Endothelial cell of hepatic sinusoid (primary cell): ENCODE results near the gene TEC.
"Not testable (repeated sequence)": the region's sequence is repeated elsewhere in the genome, so short reads cannot be mapped to it uniquely, and the experiment has no call there.

Experiments used
- in situ Hi-C: cut with HindIII; loops from 2 replicates; pipeline ENCODE4 v1.10.0; 2017; ENCODE audit warnings: low sequenced_read_pairs

TEC gene

DNA sequence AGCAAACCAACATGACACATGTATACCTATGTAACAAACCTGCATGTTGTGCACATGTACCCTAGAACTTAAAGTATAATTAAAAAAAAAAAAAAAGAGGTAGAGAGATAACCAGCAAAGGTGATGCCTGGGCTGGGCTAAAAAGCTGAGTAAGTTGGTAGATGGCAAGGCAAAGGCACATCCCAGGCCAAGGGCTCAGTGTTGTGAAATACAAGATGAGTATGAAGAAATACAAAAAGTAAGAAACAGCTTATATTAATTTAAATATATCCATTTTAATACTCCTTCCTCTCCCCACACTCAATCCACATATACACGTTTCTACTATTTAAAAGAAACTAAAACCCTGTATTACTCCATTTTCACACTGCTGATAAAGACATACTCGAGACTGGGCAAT lies 25.8 kb downstream of the TEC start:
- in situ Hi-C loops = no loop called here

DNA sequence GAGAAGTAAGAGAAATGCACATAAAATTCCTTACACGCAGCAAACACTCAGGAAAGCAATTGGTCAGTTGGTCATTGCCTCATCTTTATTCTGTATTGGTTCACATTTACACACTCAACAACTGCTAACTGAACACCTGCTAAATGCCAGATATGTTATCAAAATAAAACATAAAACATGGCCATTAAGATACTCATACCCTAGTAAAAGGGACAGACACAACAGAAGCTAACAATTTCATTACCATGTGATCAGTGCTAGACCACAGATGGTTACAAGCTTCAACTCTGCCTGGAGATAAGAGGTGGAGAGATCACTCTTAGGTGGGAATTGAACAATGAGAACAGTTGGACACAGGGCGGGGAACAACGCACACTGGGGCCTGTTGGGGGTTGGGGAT lies 26.2 kb downstream of the TEC start:
- in situ Hi-C loops = no loop called here

DNA sequence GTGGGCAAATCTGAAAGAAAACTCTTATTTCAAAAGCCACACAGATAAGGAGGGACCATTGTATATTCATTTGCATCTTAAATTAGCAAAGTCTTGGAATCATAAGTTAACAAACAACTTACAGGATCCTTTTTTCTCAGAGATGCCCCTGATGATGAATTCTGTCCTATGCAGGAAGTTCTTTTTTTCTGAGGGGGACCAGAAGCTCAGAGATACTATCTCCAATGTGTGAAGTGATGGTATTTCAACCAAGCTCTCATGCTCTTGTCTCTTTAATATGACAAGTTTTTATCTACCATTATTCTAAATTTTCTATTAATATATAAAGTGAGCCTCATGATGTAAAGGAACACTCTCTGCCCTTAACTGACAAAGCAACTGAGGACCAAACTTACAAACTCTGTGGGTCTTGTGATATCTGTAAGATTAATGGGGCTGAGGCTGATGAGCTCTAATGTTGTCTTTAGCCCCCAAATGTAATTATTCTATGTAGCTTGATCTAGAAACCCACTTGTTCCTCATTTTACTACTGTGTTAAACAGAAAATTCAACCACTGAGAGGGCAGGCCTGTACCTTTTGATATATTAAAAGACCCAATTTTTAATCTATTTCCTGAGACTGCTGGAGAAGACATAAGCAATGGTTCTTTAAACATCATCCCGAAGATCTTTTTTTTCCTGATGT lies 27.0 kb downstream of the TEC start:
- in situ Hi-C loops = no loop called here

DNA sequence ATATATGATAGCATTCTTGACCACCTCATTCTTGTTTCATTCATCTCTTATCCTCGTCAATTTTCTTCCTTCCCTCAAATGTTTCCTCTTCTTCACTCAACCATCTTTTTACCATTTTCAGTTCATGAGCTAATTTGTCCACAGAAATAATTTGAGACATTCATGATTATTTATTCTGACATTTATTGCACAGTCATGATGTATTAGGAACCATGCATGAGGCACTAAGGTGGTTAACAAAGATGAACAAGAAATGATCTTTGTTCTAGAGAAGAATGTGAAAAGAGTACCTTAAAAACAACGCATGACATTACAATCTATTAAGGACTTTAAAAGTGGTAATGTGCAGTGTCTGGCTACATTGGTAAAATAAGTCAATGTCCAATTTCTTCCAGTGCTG lies 27.9 kb downstream of the TEC start:
- in situ Hi-C loops = no loop called here

DNA sequence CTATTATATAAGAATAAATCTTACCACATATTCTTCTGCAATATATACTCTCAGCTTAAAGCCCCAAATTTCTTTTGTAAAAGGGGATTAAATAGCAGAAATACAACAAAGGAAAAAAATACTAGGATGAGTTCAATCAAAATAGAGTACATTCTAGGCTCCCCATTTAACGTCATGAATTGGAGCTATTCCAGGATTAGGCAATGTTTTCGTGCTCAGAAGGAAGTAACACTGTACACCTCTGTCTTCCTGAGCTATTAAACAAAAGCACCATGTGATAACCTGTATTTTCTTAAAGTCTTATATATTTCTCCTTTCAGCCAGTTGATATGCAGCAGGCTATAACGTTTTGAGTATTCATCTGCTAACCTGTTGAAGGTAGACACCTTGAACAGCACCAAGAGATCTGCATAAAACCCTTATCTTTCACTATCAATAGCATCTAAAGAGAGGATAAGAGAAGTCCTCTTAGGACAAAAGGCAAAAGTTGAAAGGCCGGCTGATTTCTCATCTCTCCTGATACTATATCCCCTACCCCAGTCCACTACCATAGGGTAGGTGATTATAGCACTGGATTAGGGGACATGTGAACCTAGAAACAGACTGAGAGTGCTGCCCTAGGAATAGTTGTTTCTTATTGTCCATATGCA lies 31.5 kb downstream of the TEC start:
- in situ Hi-C loops = no loop called here

DNA sequence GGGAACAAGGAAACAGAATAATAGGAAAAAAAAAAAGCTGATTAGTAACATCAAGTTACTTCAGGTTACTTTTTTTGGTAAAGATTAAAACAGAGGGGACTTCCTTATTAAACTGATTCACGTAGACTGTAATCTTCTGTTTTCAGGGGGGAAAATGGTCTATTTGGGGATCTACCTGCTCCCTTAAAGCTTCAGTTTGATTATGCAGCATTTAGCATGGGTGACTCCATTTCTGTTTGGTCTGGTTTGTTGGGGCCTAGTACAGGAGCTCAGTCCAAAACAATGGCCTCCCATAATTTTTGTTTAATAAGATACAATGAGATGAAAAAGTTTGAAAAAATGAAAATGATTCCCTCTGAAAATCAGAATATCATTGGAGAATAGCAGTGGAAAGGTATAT lies 34.6 kb downstream of the TEC start:
- in situ Hi-C loops = no loop called here

DNA sequence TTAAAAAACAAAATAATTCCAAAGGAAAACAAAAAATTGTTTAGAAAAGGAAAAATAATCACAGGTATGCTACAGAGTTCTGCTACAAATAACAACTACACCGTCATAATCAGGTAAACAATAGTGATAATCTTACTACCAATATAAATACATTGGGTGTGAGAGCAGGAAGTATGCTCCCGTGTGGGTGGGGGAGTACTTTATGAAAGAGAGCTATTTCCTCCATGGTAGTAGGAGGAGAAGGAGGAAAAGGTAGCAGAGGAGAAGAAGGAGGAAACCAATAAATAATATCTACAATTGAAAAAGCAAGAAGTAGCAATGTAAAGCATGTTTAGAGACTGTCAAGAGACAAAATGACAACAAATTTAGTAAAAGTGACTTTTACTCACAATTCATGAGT lies 35.1 kb downstream of the TEC start:
- in situ Hi-C loops = no loop called here

DNA sequence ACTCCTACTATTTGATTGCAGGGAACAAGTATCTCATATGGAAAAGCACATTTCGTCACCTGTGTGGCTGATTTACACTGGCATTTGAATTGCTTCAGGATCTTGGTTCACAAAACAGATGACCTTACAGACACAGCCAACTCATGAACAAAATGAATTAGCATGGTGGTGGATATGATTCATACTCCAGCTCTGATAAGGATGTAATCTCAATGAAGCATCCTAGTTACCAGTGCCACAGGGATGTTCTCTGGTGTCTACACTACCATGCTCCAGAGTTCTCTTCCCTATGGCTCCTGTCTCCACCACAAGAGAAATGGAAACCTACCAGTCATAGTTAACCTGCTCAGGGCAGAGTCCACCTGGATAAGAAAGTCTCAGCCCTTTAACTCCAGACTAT lies 40.7 kb downstream of the TEC start:
- in situ Hi-C loops = no loop called here

DNA sequence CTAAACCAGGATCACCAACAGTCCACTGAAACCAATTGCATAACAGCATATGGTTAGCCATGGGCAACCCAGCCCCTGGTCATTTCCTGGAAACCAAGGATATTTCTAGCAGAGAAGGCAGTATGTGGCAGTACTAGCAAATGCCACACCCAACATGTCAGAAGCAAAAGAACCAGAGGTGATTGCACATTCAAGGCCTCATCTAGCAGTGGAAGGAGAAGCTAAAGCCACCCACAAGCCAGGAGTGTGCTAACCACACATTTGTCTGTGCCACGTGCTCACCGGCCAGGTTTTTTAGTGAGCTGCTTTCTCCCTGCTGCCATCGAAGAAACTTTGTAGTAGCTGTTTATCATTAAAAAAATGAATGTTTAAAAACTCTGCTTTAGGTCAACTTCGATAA lies 42.0 kb downstream of the TEC start:
- in situ Hi-C loops = no loop called here

DNA sequence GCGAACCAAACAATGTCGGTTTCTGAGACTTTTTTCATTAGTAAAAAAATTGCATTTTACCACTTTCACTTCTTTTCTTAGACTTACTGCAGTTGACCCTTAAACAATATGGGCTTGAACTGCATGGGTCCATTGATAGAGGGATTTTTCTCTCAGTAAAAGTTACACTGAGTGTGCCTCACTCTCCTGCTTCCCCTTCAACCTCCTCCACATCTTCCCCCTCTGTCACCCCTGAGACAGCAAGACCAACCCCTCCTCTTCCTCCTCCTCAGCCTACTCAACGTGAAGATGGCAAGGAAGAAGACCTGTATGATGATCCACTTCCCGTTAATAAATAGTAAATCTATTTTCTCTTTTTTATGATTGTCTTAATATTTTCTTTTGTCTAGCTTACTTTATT lies 43.4 kb downstream of the TEC start:
- in situ Hi-C loops = no loop called here

DNA sequence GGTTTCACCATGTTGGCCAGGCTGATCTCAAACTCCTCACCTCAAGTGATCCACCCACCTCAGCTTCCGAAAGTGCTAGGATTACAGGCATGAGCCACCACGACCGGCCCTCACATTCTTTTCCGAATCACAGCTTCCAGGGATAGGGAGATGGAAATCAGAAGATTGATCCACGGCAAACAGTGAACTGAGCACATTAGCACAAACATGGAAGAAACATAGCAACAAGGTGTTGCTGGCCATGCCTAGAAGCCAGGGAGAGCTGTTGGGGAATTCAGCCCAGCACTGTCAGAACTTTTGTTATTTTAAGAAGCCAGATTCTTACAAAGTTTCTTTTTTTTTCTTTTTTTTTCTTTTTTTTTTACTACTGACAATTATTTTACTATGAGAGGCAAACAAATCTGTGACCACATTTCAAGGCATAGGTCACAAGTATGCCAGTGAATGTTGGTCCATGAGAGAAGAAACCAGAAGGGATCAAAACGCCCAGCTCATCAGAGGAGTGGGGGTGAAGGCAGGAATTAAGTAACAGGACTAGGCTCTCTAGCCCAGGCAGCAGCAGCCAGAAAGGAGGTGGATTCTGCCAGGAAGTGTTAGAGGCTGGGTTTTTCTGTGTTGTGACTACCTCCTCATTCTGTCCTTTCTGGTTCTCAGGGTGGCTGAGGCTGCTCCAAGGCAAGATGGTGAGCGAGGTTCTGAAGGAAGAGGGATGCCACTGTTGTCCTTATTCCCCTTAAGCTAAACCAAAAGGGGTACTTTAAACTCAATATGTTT lies 44.1 kb downstream of the TEC start:
- in situ Hi-C loops = no loop called here

DNA sequence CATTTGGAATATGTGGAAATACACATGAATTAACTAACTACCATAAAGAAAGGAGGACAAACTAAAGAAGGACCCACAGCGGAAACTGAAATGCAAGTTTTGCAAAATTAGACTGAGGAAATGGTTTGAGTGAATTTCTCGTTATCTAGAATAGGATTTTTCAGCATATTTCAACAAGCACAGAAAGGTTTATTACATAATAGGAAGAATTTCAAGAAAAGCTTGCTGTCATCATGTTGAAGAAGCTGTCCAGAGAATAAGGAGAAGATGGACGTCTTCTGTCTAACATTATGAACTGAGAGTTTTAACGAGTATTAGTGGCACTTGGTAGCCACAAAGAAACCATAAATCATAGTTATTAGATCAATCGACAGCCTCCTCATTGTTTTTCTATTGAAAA lies 45.0 kb downstream of the TEC start:
- in situ Hi-C loops = no loop called here

DNA sequence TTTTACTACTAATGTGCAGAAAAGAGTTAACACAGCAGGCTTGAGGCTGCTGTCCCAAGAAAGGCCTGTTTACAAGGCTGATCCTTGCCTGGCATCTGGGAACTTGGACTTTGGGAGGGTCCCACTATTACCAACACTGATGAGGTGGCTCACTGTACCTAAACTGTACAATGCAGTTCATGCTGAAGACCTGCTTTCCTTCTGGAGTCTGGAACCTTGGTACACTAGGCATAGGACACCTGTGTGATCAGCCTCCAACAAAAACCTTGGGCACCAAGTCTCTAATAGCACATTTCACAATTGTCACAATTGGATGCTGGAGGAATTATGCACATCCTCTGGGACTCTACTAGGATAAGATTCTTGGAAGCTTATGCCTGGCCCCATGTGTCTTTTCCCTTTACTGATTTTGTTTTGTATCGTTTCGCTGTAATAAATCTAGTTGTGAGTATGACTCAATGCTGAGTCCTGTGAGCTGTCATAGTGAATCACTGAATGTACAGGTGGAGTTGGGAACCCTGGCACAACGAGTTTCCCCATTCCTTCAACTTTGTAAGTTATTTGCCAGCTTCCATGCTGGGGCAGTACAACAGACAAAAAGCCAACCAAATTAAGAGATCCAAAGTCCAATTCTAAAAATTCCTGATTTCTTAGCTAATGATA lies 45.9 kb downstream of the TEC start:
- in situ Hi-C loops = no loop called here

DNA sequence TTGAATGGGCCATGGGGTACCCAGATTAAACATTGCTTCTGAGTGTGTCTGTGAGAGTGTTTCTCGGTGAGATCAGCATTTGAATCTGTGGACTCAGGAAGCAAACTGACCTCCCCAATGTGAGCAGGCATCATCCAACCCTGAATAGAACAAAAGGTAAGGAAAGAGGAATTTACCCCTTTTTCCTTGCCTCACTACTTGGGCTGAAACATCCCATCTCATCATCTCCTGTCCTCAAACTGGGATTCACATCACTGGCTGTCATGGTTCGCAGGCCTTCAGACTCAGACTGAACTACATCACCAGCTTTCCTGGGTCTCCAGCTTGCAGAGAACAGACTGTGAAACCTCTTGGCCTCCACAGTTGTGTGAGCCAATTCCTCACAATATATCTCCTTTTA lies 47.1 kb downstream of the TEC start:
- in situ Hi-C loops = no loop called here

DNA sequence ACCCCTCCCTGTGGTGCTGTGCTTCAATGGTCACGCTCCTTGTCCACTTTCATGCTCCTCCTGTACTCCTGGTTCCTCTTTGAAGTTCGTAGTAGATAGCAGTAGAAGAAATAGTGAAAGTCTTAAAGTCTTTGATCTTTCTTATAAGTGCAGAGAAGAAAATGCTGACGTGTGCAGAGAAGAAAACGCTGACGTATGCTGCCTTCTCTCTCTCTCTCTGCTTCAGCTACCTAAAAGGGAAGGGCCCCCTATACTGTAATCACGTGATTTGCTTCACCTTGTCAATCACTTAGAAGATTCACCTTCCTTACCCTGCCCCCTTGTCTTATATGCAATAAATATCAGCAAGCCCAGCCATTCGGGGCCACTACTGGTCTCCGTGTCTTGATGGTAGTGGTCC lies 50.2 kb downstream of the TEC start:
- in situ Hi-C loops = not testable (repeated sequence)

DNA sequence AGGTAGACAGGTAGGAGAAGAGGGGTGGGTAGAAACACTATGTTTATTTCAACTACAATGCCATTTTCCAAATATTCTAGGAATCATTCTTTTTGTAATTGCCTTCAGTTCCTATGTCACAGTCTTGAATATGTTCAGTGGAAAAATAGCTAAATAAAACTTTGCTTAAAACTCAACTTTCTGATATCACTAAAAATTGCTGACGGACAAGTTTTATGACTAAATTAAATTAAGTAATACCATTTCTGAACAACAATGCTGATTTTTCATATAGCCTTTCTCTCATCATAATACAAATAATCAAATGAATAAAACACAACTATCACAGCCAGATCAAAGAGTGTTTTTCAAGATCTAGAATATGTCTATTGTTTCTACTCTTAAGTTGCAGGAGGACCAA lies 53.1 kb downstream of the TEC start:
- in situ Hi-C loops = no loop called here

DNA sequence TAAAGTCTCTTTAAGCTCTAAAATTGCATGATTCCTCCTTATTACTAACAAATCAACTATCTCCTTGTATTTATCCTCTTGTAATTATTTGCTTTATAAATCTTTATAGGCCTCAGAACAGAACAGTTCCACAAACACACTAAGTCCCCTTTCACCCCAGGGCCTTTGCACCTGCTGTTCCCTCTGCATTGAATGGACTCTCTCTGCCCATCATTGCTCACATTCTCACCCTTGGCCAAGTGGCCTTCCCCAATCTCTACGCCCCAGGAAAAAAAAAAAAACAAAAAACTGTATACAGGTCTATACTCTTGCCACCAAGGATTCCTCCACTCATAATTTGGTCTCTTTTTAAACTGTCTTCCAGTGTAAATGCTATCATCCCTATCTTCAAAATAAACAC lies 53.7 kb downstream of the TEC start:
- in situ Hi-C loops = no loop called here

DNA sequence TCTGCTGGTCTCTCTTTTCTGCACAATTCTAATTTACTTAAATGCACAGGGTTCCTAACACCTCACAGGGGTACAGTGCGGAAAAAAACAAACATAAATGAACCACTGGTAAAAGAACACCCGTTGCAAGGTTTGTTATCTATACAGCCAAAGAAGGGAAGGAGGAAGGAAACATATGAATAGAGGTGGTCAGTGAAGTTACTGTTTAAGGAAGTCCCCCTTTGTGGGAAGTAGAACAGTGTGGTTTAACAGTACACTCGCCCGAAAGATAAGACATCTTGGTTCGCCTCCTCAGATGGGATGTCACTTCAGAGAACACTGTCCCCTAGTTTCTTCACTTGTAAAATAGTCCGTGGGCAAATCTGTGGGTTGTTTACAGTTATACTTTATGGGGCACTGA lies 57.5 kb downstream of the TEC start:
- in situ Hi-C loops = loop anchor here (5.0 kb wide), 1 partner anchor 50 kb away; no protein-coding TSS in a partner anchor

DNA sequence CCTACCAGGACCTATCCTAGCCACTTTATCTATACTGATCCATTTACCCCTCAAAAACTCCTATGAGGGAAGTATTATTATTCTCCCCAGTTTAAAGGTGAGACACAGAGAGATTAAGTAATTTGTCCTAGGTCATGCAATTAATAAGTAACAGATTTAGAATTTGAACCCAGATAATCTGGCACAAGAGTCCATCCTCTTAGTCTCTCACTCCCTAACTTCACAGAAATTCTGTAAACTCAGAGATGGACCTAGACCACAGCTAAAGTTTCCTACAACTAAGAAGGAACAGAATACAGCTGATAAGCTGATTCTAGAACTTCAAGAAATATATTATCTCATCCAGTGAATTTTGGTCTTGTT lies 58.7 kb downstream of the TEC start:
- in situ Hi-C loops = loop anchor here (5.0 kb wide), 1 partner anchor 49 kb away; no protein-coding TSS in a partner anchor

DNA sequence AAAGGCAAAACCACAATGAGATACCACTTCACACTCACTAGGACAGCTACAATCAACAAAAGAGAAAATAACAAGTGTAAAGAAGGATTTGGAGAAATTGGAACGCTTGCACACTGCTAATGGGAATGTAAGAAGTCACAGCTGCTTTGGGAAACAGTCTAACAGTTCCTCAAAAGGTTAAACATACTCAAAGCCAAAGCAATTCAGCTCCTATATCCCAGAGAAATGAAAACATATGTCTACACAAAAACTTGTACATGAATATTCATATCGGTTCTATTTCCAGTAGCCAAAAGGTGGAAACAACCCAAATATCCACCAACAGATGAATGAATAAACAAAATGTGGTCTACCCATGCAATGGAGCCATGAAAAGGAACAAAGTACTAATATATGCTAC lies 64.0 kb downstream of the TEC start:
- in situ Hi-C loops = no loop called here

DNA sequence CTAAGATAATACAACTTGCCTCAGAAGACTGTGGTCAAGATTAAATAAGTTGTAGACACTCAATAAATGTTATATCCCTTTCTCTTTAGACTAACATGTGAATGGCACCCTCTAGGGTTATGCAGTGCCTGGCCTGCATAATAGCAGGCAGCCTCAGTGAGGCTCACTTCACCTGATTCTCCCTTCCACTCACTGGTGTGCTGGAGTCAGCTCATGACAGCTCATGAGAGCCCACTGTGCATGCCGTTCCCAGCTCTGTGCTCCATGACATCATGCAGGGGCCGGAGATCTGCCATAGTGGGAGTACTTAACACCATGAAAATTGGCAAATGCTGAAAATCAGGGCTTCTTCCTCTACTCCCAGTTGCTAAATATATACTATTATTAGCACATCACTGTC lies 64.5 kb downstream of the TEC start:
- in situ Hi-C loops = no loop called here

DNA sequence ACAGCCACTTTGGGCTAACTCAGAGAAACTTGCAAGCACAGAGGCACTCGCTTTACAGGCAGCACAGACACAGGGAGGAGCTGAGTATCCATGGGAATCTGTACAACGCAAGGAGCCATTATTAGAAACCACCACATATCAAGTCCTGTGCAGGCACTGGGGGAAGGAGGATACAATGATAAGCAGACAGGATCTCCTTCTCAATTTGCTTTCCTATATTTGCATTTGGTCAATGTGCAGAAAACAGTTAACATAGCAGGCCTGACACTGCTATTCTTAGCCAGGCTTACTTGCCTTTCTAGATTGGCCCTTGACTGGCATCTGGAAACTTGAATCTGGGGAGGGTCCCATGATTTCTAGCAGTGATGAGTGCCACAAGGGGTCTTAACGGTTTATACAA lies 65.8 kb downstream of the TEC start:
- in situ Hi-C loops = no loop called here
